Epithelial cell of prostate (primary cell): ENCODE results near the gene RGS19.

Source experiments
- DNase-seq: peaks from one replicate; pipeline ENCODE4 v3.0.0-alpha.2; 2011; ENCODE audit warnings: low read depth, low spot score
- H3K27ac ChIP-seq: fragments of 450-650 bp; 2 replicates; pipeline ENCODE4 v1.5.1; 2017; ENCODE audit warnings: mild to moderate bottlenecking

The RGS19 gene

GRCh38 chr20:64077876-64078551, 1.3 kb downstream of the RGS19 start:
- no peak for DNase-seq
- no peak overlapping the region for H3K27ac ChIP-seq

GRCh38 chr20:64077541-64077875, 1.8 kb downstream of the RGS19 start:
- DNase-seq, result no peak
- no peak overlapping the region for H3K27ac ChIP-seq

- DNase-seq, result no peak
- no peak overlapping the region for H3K27ac ChIP-seq
Observed at GRCh38 chr20:64077094-64077493, 2.2 kb downstream of the RGS19 start.

GRCh38 chr20:64076061-64076997, 3.0 kb downstream of the RGS19 start:
- no peak for DNase-seq
- H3K27ac ChIP-seq, result no peak overlapping the region

GRCh38 chr20:64075556-64075955, 3.8 kb downstream of the RGS19 start:
- DNase-seq, result no peak
- no peak overlapping the region for H3K27ac ChIP-seq

- DNase-seq, result no peak
Observed at GRCh38 chr20:64074963-64075362, 4.4 kb downstream of the RGS19 start.

GRCh38 chr20:64074184-64074789, 5.0 kb downstream of the RGS19 start:
- no peak overlapping the region for H3K27ac ChIP-seq

More at GRCh38 chr20:64074963-64075362, 4.4 kb downstream of the RGS19 start:
- no peak overlapping the region for H3K27ac ChIP-seq

GRCh38 chr20:64073476-64074183, 5.7 kb downstream of the RGS19 start:
- DNase-seq, result no peak
- no peak overlapping the region for H3K27ac ChIP-seq

More at GRCh38 chr20:64074184-64074789, 5.0 kb downstream of the RGS19 start:
- no peak for DNase-seq

GRCh38 chr20:64072498-64073063, 6.7 kb downstream of the RGS19 start:
- no peak overlapping the region for H3K27ac ChIP-seq
- DNase-seq, result no peak

GRCh38 chr20:64071341-64072332, 7.7 kb downstream of the RGS19 start:
- DNase-seq, result no peak
- no peak overlapping the region for H3K27ac ChIP-seq

GRCh38 chr20:64070244-64070993, 8.9 kb downstream of the RGS19 start:
- no peak for DNase-seq
- H3K27ac ChIP-seq, result no peak overlapping the region

- no peak for DNase-seq
- H3K27ac ChIP-seq, result no peak overlapping the region
Observed at GRCh38 chr20:64069614-64070243, 9.6 kb downstream of the RGS19 start.

GRCh38 chr20:64069209-64069613, 10.1 kb downstream of the RGS19 start:
- DNase-seq, result no peak
- H3K27ac ChIP-seq, result no peak overlapping the region

GRCh38 chr20:64068386-64069208, 10.7 kb downstream of the RGS19 start:
- no peak overlapping the region for H3K27ac ChIP-seq
- no peak for DNase-seq

- H3K27ac ChIP-seq, result no peak overlapping the region
- DNase-seq, result no peak
Observed at GRCh38 chr20:64067733-64068307, 11.5 kb downstream of the RGS19 start.

- H3K27ac ChIP-seq, result no peak overlapping the region
Observed at GRCh38 chr20:64067005-64067632, 12.2 kb downstream of the RGS19 start.

More at GRCh38 chr20:64067005-64067632, 12.2 kb downstream of the RGS19 start:
- DNase-seq, result no peak
